Nephron (organoid): ENCODE results near the gene NDUFC2.
A peak's percentile ranks its signal among the peaks of the same experiment; 100 is the strongest.

Experiments used
- H3K27ac Mint-ChIP-seq, 3 experiments: 2 replicates each; pipeline ENCODE4 v1.8.0; 2020; ENCODE audit warnings: mixed read lengths in 3 of 3, mild to moderate bottlenecking in 2 of 3, moderate library complexity in 1 of 3
- H3K27me3 Mint-ChIP-seq: 2 replicates; pipeline ENCODE4 v1.8.0; 2021; ENCODE audit warnings: low read depth, mild to moderate bottlenecking, moderate library complexity, mixed read lengths
- H3K36me3 Mint-ChIP-seq: 2 replicates; pipeline ENCODE4 v1.8.0; 2020; ENCODE audit warnings: low read depth, mixed read lengths
- H3K4me1 Mint-ChIP-seq: 2 replicates; pipeline ENCODE4 v1.8.0; 2020; ENCODE audit warnings: mixed read lengths
- H3K4me3 Mint-ChIP-seq, 3 experiments: 2 replicates each; pipeline ENCODE4 v1.8.0; 2020; ENCODE audit warnings: mild to moderate bottlenecking in 3 of 3, mixed read lengths in 3 of 3, moderate library complexity in 2 of 3
- H3K9me3 Mint-ChIP-seq: 2 replicates; pipeline ENCODE4 v1.8.0; 2020; ENCODE audit warnings: mixed read lengths
- TF ChIP-seq, protein P1 (sequence below), 3 experiments: fragments of 200-600 bp; sonication (generic); IDR thresholded peaks; one replicate each; pipeline ENCODE4 v1.5.0; 2021; ENCODE audit warnings: antibody characterized with exemption in 3 of 3; ENCODE audit not compliant: unreplicated experiment in 3 of 3

Gene NDUFC2

DNA sequence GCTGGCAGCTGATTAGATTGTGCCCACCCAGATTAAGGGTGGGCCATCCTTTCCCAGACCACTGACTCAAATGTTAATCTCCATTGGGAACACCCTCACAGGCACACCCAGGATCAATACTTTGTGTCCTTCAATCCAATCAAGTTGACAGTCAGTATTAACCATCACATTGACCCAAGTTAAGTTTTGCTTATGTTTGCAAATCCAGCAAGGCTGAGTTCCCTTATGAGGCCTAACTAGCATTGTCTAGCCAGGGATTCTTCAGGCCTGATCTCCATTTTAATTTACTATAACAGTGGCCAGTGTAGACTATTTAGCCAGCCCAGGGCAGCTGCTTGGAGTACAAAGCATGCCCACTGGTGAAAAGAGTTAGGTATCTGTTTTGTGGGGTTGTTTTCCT, 54.3 kb downstream of the NDUFC2 start:
- no peaks in the 10 kb centered on the region for H3K9me3 Mint-ChIP-seq
- peak overlapping the region; percentile 22 to 62 (median 23) for H3K27ac Mint-ChIP-seq
- H3K27me3 Mint-ChIP-seq = peaks cover 1% of the 10 kb centered on the region
- TF ChIP-seq, protein P1, sequence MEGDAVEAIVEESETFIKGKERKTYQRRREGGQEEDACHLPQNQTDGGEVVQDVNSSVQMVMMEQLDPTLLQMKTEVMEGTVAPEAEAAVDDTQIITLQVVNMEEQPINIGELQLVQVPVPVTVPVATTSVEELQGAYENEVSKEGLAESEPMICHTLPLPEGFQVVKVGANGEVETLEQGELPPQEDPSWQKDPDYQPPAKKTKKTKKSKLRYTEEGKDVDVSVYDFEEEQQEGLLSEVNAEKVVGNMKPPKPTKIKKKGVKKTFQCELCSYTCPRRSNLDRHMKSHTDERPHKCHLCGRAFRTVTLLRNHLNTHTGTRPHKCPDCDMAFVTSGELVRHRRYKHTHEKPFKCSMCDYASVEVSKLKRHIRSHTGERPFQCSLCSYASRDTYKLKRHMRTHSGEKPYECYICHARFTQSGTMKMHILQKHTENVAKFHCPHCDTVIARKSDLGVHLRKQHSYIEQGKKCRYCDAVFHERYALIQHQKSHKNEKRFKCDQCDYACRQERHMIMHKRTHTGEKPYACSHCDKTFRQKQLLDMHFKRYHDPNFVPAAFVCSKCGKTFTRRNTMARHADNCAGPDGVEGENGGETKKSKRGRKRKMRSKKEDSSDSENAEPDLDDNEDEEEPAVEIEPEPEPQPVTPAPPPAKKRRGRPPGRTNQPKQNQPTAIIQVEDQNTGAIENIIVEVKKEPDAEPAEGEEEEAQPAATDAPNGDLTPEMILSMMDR (IDR thresholded peaks at IDR 0.05; ENCODE audit: unreplicated experiment in 3 of 3) = no peak
- no peaks in the 10 kb centered on the region for H3K36me3 Mint-ChIP-seq
- H3K4me1 Mint-ChIP-seq = peaks cover 37% of the 10 kb centered on the region
- no peak overlapping the region for H3K4me3 Mint-ChIP-seq

DNA sequence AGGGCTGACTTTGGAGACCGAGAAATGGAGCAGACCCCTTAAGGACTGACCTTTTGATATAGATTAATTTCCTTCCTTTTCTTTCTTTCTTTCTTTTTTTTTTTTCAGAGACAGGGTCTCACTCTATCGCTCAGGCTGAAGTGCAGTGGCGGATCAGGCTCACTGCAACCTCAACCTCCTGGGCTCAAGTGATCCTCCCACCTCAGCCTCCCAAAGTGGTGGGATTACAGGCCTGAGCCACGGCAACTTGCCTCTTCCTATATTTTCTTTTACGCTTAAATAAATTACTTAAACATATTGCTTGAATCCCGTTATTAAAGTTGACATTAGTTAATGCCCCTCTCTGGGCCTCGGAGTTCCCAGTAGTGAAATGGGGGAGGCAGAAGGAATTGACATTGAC, 56.2 kb downstream of the NDUFC2 start:
- Mint-ChIP-seq H3K4me3 (peak overlapping the region; percentile 82 to 87 (median 87)), H3K27ac (peak overlapping the region; percentile 85 to 93 (median 92)), H3K27me3 (no peaks in the 10 kb centered on the region), H3K36me3 (no peaks in the 10 kb centered on the region), H3K4me1 (peaks cover 35% of the 10 kb centered on the region), H3K9me3 (no peaks in the 10 kb centered on the region)
- TF ChIP-seq, protein P1 (IDR thresholded peaks at IDR 0.05; ENCODE audit: unreplicated experiment in 3 of 3) = no peak

DNA sequence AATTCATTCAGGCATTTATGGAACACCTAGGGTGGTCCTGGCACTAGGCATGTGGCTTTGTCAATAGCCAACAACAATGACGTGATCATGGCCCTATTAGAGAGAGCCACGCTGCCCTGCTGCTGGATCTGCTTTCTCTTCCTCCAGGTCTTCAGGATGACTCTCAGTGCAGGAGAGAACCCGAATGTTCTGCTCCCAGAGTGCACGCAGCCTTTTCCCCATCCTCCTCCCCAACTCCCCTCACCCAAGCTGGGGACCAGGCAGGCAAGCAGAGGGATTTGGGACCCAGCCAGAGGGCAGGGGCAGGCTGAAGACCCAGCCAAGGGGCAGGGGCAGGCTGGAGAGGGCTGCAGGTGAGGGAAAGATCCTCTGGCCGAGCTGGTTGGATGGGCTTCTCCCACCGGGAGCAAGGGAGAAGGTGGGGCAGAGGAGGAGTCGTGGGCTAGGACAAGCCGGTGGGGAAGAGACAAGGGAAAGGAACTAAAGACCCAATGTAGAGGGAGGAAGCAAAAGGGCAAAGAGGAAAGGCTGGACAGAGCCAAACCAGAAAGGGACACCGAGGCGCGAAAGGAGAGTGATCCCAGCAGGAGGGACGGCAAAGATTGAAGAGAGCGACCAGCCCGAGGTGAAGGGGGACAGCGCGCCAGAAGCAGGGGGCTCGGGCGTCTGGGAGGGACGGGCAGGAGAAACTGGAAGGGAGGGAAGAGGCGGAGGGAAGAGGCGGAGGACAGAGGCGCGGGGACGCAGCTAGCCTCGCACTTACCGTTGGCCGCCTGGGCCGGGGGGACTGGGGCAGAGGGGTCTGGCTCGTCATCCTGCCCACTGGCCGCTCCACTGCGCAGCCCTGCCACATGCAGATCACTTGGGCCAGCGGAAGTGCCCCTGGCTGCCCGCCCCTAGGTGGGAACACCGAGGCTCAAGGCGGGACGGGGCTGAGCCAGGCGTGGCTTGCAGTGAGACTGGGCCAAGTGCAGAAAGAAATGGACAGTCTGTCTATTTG, 57.0 kb downstream of the NDUFC2 start, which contains the start of gene KCTD14:
Gene KCTD14 (minus strand): TSS at position 880 of the 1,000 bp plus-strand sequence. CDS start 27 bp downstream, at position 853.
- peak within 1 kb of the TSS; percentile 85 to 93 (median 92) for H3K27ac Mint-ChIP-seq
- no peaks in the 10 kb centered on the region for H3K9me3 Mint-ChIP-seq
- H3K27me3 Mint-ChIP-seq = no peaks in the 10 kb centered on the region
- peak within 1 kb of the TSS; percentile 82 to 87 (median 87) for H3K4me3 Mint-ChIP-seq
- no peaks in the 10 kb centered on the region for H3K36me3 Mint-ChIP-seq
- TF ChIP-seq, protein P1 (IDR thresholded peaks at IDR 0.05; ENCODE audit: unreplicated experiment in 3 of 3) = no peak
- H3K4me1 Mint-ChIP-seq = peaks cover 28% of the 10 kb centered on the region

DNA sequence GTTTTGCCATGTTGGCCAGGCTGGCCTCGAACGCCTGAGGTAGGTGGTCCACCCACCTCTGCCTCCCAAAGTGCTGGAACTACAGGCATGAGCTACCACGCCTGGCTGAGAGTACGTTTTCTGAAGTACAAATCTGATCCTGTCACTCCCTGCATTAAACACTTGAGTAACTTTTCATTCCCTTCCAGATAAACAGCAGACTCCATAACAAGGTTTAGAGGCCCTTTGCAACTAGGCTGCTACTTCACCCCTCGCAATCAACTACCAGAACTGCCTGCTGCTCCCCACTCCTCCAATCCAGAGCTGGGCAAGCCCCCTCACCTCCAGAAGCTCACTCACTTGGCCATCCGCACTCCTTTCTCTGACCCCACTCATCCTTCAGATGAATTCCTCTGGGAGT, 58.1 kb downstream of the NDUFC2 start:
- H3K27me3 Mint-ChIP-seq = no peaks in the 10 kb centered on the region
- H3K4me1 Mint-ChIP-seq = peaks cover 27% of the 10 kb centered on the region
- TF ChIP-seq, protein P1 (IDR thresholded peaks at IDR 0.05; ENCODE audit: unreplicated experiment in 3 of 3) = no peak
- peak overlapping the region; percentile 85 to 93 (median 92) for H3K27ac Mint-ChIP-seq
- H3K4me3 Mint-ChIP-seq = peak overlapping the region; percentile 54 to 87 (median 60)
- H3K36me3 Mint-ChIP-seq = no peaks in the 10 kb centered on the region
- H3K9me3 Mint-ChIP-seq = no peaks in the 10 kb centered on the region

DNA sequence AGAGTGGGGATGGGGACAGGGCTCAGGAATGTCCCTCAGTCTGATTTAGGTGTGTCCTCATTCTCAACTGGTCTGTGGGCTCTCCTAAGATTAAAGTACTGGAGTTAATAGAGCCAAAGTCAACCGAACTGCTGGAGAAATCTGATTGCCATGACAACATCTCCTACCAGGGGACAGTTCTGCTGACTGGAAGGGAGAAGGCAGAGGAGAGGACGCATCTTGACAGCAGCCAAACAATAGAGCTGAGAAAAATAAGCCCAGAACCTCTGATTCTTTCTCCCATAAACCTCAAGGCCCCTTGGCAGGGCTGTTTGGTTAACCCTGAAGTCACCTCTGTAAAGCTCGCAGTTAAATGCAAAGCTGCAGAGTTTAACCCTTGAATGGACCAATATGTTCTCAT, 59.4 kb downstream of the NDUFC2 start:
- Mint-ChIP-seq H3K4me3 (peak overlapping the region; percentile 3 to 24 (median 9)), H3K27ac (peak overlapping the region; percentile 69 to 92 (median 89)), H3K9me3 (no peaks in the 10 kb centered on the region), H3K27me3 (no peaks in the 10 kb centered on the region), H3K36me3 (peaks cover 10% of the 10 kb centered on the region), H3K4me1 (peaks cover 27% of the 10 kb centered on the region)
- TF ChIP-seq, protein P1 (IDR thresholded peaks at IDR 0.05; ENCODE audit: unreplicated experiment in 3 of 3) = no peak
